ENCODE measurements around the gene RASL10A. TPM values are rescaled to one million over a fixed set of nuclear protein-coding genes. Genes with fewer than 3 reads are reported as not detected.

RASL10A gene
- total and polyA plus RNA-seq, 2 experiments from 2014 or later, result 0.33 to 6.3 TPM

DNA sequence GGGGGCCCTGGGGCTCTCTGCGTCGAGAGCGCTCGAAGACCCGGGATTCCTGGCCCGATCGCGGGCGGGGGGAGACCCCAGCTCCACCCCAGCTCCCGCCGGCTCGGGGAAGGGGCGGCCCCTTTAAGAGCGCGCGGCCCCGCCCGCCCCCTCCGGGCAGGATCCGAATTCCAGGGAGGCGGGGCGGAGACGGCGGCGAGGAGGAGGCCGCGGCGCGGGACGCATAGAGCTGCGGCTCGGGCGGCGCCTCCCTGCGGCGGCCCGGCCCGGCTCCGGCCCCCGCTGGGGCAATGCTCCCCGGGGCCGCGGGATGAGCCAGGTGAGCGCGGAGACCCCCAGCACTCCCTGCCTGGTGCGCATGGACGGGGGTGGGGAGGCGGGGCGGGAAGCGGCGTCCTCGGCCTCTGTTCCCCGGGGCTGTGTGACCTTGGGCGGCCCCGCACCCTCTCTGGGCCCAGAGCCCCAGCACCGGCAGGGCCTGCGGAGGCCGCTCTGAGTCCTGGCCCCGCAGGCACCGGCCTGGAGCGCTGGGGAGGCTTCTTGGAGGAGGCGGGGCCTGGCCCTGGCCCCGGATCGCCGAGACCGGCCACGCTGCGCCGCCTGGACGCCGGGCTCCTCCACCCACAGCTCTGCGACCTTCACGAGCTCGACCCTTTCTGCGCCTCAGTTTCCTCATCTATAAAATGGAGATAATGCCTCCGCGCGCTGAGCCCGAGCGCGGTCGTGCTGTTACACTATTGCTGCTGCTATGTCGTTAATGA is 8.5 kb downstream of the RASL10A start:
- no peaks in the 10 kb centered on the region for H4K20me1 ChIP-seq (ENCODE audit: insufficient read depth, poor library complexity, severe bottlenecking)
- peaks cover 10% of the 10 kb centered on the region for H3K79me2 ChIP-seq
- H3K27me3 ChIP-seq, result no peaks in the 10 kb centered on the region
- H3K36me3 ChIP-seq (replicated peaks; ENCODE audit: insufficient read depth, low read depth), result no peaks in the 10 kb centered on the region
- H3K4me3 ChIP-seq, result peak overlapping the region; percentile 93
- peaks cover 11% of the 10 kb centered on the region for H3K4me1 ChIP-seq (ENCODE audit: insufficient read depth)
- no peaks in the 10 kb centered on the region for H3K9me2 ChIP-seq (replicated peaks; ENCODE audit: insufficient read depth)
- H3K9me3 ChIP-seq (ENCODE audit: low read depth), result no peaks in the 10 kb centered on the region
- 9% methylated on average over 37 of the region's 83 CpGs for WGBS (ENCODE audit: low lambda C conversion rate, missing lambda C conversion rate)
- DNase-seq (ENCODE audit: low spot score), result peak; percentile 92
- peak overlapping the region; percentile 80 for H3K27ac ChIP-seq
- peak overlapping the region; percentile 98 for H3K4me2 ChIP-seq
- TF ChIP-seq EZH2 (IDR thresholded peaks at IDR 0.05; ENCODE audit: borderline replicate concordance) (no peak), EZH2phosphoT487 (IDR thresholded peaks at IDR 0.05; ENCODE audit: low read depth, severe bottlenecking, unreplicated experiment) (no peak)
- TF ChIP-seq, protein P1, sequence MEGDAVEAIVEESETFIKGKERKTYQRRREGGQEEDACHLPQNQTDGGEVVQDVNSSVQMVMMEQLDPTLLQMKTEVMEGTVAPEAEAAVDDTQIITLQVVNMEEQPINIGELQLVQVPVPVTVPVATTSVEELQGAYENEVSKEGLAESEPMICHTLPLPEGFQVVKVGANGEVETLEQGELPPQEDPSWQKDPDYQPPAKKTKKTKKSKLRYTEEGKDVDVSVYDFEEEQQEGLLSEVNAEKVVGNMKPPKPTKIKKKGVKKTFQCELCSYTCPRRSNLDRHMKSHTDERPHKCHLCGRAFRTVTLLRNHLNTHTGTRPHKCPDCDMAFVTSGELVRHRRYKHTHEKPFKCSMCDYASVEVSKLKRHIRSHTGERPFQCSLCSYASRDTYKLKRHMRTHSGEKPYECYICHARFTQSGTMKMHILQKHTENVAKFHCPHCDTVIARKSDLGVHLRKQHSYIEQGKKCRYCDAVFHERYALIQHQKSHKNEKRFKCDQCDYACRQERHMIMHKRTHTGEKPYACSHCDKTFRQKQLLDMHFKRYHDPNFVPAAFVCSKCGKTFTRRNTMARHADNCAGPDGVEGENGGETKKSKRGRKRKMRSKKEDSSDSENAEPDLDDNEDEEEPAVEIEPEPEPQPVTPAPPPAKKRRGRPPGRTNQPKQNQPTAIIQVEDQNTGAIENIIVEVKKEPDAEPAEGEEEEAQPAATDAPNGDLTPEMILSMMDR (IDR thresholded peaks at IDR 0.05; ENCODE audit: poor library complexity), result no peak
- H2AFZ ChIP-seq, result peak overlapping the region; percentile 96

DNA sequence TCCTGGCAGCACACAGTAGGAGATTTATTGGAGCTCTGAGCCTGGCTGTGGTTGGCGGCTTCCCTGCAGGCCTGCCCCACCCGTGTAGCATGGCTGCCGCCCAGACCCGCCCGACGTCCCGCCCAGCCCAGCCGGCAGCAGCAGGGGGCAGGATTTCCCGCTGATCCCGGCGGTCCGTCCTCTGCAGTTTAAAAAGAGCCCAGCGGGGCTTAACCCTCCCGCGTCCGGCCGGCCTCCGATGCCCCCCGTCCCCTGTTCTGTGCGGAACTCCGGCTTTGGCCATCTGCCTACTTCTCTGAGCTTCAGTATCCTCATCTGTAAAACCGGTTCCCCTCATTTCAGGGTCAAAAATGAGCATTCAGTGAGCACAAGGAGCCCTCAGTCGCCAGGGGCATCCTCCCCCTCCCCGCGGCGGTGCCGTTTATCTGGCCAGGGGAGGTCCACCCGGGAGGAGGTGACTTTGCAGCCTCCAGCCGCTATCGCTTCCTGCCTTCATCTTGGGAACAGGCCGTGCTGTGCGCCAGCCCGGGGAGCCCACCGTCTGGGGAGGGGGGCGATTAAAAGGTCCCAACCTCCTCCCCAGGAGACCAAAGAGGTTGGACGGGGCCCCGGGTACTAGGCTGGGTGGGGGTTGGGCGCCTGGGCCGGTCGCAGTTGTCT is 9.2 kb downstream of the RASL10A start, which contains the start of gene GAS2L1:
Gene GAS2L1, plus strand, starts transcription at position 476 of the 660 bp plus-strand sequence. CDS start 1,456 bp downstream, outside the sequence.
- Histone ChIP-seq H3K36me3 (replicated peaks; ENCODE audit: insufficient read depth, low read depth) (no peaks in the 10 kb centered on the region), H4K20me1 (ENCODE audit: insufficient read depth, poor library complexity, severe bottlenecking) (no peaks in the 10 kb centered on the region), H3K27ac (peak within 1 kb of the TSS; percentile 80), H2AFZ (peak within 1 kb of the TSS; percentile 96), H3K9me2 (replicated peaks; ENCODE audit: insufficient read depth) (no peaks in the 10 kb centered on the region), H3K4me2 (peak within 1 kb of the TSS; percentile 98), H3K27me3 (no peaks in the 10 kb centered on the region), H3K79me2 (peaks cover 10% of the 10 kb centered on the region), H3K4me3 (peak within 1 kb of the TSS; percentile 93), H3K9me3 (ENCODE audit: low read depth) (no peaks in the 10 kb centered on the region), H3K4me1 (ENCODE audit: insufficient read depth) (peaks cover 11% of the 10 kb centered on the region)
- peak; percentile 90 for DNase-seq (ENCODE audit: low spot score)
- TF ChIP-seq, protein P1 (IDR thresholded peaks at IDR 0.05; ENCODE audit: poor library complexity), result peak; percentile 69
- TF ChIP-seq EZH2phosphoT487 (IDR thresholded peaks at IDR 0.05; ENCODE audit: low read depth, severe bottlenecking, unreplicated experiment) (no peak), EZH2 (IDR thresholded peaks at IDR 0.05; ENCODE audit: borderline replicate concordance) (no peak)
- WGBS (ENCODE audit: low lambda C conversion rate, missing lambda C conversion rate), result under 1% methylated on average over 25 of the region's 40 CpGs

DNA sequence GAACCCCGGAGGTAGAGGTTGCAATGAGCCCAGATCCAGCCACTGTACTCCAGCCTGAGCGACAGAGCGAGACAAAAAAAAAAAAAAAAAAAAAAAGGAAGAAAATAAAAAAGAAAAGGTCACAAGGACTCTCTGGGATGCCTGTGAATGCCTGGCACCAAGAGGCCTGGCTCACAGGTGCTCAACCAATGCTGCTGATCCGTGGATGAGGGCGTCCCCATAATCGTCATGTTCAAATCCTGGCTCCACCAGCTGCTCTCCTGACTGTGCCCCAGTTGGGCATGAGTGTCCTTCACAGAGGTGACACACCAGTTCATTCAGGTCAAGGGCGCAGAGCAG is 9.7 kb downstream of the RASL10A start:
- no peaks in the 10 kb centered on the region for H3K36me3 ChIP-seq (replicated peaks; ENCODE audit: insufficient read depth, low read depth)
- H2AFZ ChIP-seq, result no peak overlapping the region
- WGBS (ENCODE audit: low lambda C conversion rate, missing lambda C conversion rate), result 56% methylated on average over 6 of the region's 7 CpGs
- TF ChIP-seq EZH2phosphoT487 (IDR thresholded peaks at IDR 0.05; ENCODE audit: low read depth, severe bottlenecking, unreplicated experiment) (no peak), EZH2 (IDR thresholded peaks at IDR 0.05; ENCODE audit: borderline replicate concordance) (no peak)
- TF ChIP-seq, protein P1 (IDR thresholded peaks at IDR 0.05; ENCODE audit: poor library complexity), result no peak
- DNase-seq (ENCODE audit: low spot score), result no peak
- no peaks in the 10 kb centered on the region for H3K9me3 ChIP-seq (ENCODE audit: low read depth)
- H3K9me2 ChIP-seq (replicated peaks; ENCODE audit: insufficient read depth), result no peaks in the 10 kb centered on the region
- H3K27ac ChIP-seq, result no peak overlapping the region
- H3K4me3 ChIP-seq, result no peak overlapping the region
- no peaks in the 10 kb centered on the region for H4K20me1 ChIP-seq (ENCODE audit: insufficient read depth, poor library complexity, severe bottlenecking)
- H3K4me1 ChIP-seq (ENCODE audit: insufficient read depth), result peaks cover 11% of the 10 kb centered on the region
- H3K79me2 ChIP-seq, result peaks cover 10% of the 10 kb centered on the region
- no peaks in the 10 kb centered on the region for H3K27me3 ChIP-seq
- H3K4me2 ChIP-seq, result peak overlapping the region; percentile 98

Data from hepatocyte (in vitro differentiated cells).